Measurements from ENCODE around the gene FAM107A. TPM values are rescaled to one million over a fixed set of nuclear protein-coding genes. Genes with fewer than 3 reads are reported as not detected.

The FAM107A gene
- total RNA-seq, 6 experiments from 2014 or later: 0.33 to 3.6 (median 1.6) TPM

GRCh38 chr3:58569287-58570001 lies 7.7 kb downstream of the FAM107A start:
- WGBS (ENCODE audit: insufficient coverage, low coverage, low lambda C conversion rate, missing lambda C conversion rate): 84% methylated on average over 5 of the region's 12 CpGs
- H3K4me3 ChIP-seq: no peak overlapping the region
- no peak for ATAC-seq
- no peak overlapping the region for H3K27ac ChIP-seq
- no peaks in the 10 kb centered on the region for H3K27me3 ChIP-seq
- no peaks in the 10 kb centered on the region for H3K36me3 ChIP-seq
- no peak for TF ChIP-seq POLR2A (IDR thresholded peaks at IDR 0.05)
- TF ChIP-seq CTCF (IDR thresholded peaks at IDR 0.05): no peak
- DNase-seq: no peak
- H3K4me1 ChIP-seq: peaks cover 0 to 7% (median 0%) of the 10 kb centered on the region in 4 donors
- no peaks in the 10 kb centered on the region for H3K9me3 ChIP-seq
- intact Hi-C loops (cut with DNase I): loop anchor here (5.0 kb wide), 1 partner anchor 63 kb away; no protein-coding TSS in a partner anchor

- H3K4me3 ChIP-seq: no peak overlapping the region
- no peaks in the 10 kb centered on the region for H3K9me3 ChIP-seq
- no peaks in the 10 kb centered on the region for H3K27me3 ChIP-seq
- no peaks in the 10 kb centered on the region for H3K36me3 ChIP-seq
- no peak overlapping the region for H3K27ac ChIP-seq
- intact Hi-C loops (cut with DNase I): loop anchor here (5.0 kb wide), 1 partner anchor 64 kb away; no protein-coding TSS in a partner anchor
- peak; percentile 69 to 77 (median 70) for DNase-seq
- WGBS (ENCODE audit: insufficient coverage, low coverage, low lambda C conversion rate, missing lambda C conversion rate): 20% methylated on average over 16 of the region's 17 CpGs
- TF ChIP-seq POLR2A (IDR thresholded peaks at IDR 0.05) (no peak), CTCF (IDR thresholded peaks at IDR 0.05) (peak; percentile 84 to 94 (median 94))
- peak; percentile 78 to 91 (median 85) for ATAC-seq
- peaks cover 0 to 7% (median 0%) of the 10 kb centered on the region in 4 donors for H3K4me1 ChIP-seq
Measured at GRCh38 chr3:58568572-58569286, 8.5 kb downstream of the FAM107A start.

- peak in 1 of 3 donors; percentile 35 for DNase-seq
- TF ChIP-seq POLR2A (IDR thresholded peaks at IDR 0.05) (no peak), CTCF (IDR thresholded peaks at IDR 0.05) (no peak)
- intact Hi-C loops (cut with DNase I): loop anchor here (5.0 kb wide), 1 partner anchor 65 kb away; no protein-coding TSS in a partner anchor
Measured at GRCh38 chr3:58567251-58567515, 10.0 kb downstream of the FAM107A start.

GRCh38 chr3:58566398-58567250 lies 10.6 kb downstream of the FAM107A start:
- no peaks in the 10 kb centered on the region for H3K27me3 ChIP-seq
- 81% methylated on average over 6 of the region's 9 CpGs for WGBS (ENCODE audit: insufficient coverage, low coverage, low lambda C conversion rate, missing lambda C conversion rate)
- H3K4me3 ChIP-seq: no peak overlapping the region
- no peaks in the 10 kb centered on the region for H3K36me3 ChIP-seq
- H3K9me3 ChIP-seq: no peaks in the 10 kb centered on the region
- H3K4me1 ChIP-seq: peaks cover 0 to 7% (median 2%) of the 10 kb centered on the region in 4 donors
- no peak overlapping the region for H3K27ac ChIP-seq
- DNase-seq (peak in 1 of 3 donors; percentile 25), ATAC-seq (no peak)
- TF ChIP-seq CTCF (IDR thresholded peaks at IDR 0.05) (no peak), POLR2A (IDR thresholded peaks at IDR 0.05) (no peak)
- intact Hi-C loops (cut with DNase I): loop anchor here (5.0 kb wide), 1 partner anchor 66 kb away; no protein-coding TSS in a partner anchor

More at GRCh38 chr3:58567251-58567515, 10.0 kb downstream of the FAM107A start:
- Histone ChIP-seq H3K4me1 (peaks cover 0 to 7% (median 2%) of the 10 kb centered on the region in 4 donors), H3K9me3 (no peaks in the 10 kb centered on the region), H3K4me3 (no peak overlapping the region), H3K27ac (no peak overlapping the region), H3K36me3 (no peaks in the 10 kb centered on the region), H3K27me3 (no peaks in the 10 kb centered on the region)
- 76% methylated on average over 3 of the region's 7 CpGs for WGBS (ENCODE audit: insufficient coverage, low coverage, low lambda C conversion rate, missing lambda C conversion rate)
- ATAC-seq: no peak
